ENCODE measurements around the gene MISP3.

Gene MISP3

GRCh38 chr19:14081797-14082674 is 9.4 kb downstream of the MISP3 start:
- peak in 1 of 2 donors; percentile 41 for DNase-seq

GRCh38 chr19:14082675-14082960 is 10.0 kb downstream of the MISP3 start:
- DNase-seq: no peak

- DNase-seq: no peak
These were observed 12.9 kb downstream of the MISP3 start, which contains the start of gene C19orf67 for GRCh38 chr19:14085309-14085995. TSS of gene C19orf67 (minus strand) at chr19:14085783. CDS start at chr19:14085627, 156 bp downstream.

- DNase-seq: no peak
These were observed 13.5 kb downstream of the MISP3 start for GRCh38 chr19:14086098-14086497.

- DNase-seq: no peak
These were observed 16.2 kb downstream of the MISP3 start for GRCh38 chr19:14088634-14089411.

GRCh38 chr19:14089412-14089661 is 16.8 kb downstream of the MISP3 start:
- DNase-seq: no peak

GRCh38 chr19:14089662-14090508 is 17.3 kb downstream of the MISP3 start:
- peak; percentile 37 to 48 for DNase-seq

GRCh38 chr19:14090509-14091080 is 18.0 kb downstream of the MISP3 start, which contains the start of gene SAMD1:
TSS of gene SAMD1 (minus strand) at chr19:14090751.
- peak in 1 of 2 donors; percentile 18 for DNase-seq

GRCh38 chr19:14091081-14091812 is 18.7 kb downstream of the MISP3 start:
- peak; percentile 77 to 94 for DNase-seq

GRCh38 chr19:14091813-14092462 is 19.4 kb downstream of the MISP3 start:
- DNase-seq: no peak

GRCh38 chr19:14093117-14093823 is 20.7 kb downstream of the MISP3 start:
- no peak for DNase-seq

- DNase-seq: no peak
These were observed 22.3 kb downstream of the MISP3 start for GRCh38 chr19:14094854-14095253.

- no peak for DNase-seq
These were observed 23.8 kb downstream of the MISP3 start for GRCh38 chr19:14096272-14096992.

- no peak for DNase-seq
These were observed 25.1 kb downstream of the MISP3 start for GRCh38 chr19:14097532-14098151.

- no peak for DNase-seq
These were observed 28.5 kb downstream of the MISP3 start for GRCh38 chr19:14101003-14101545.

- no peak for DNase-seq
These were observed 29.6 kb downstream of the MISP3 start for GRCh38 chr19:14102102-14102696.

- DNase-seq: no peak
These were observed 30.2 kb downstream of the MISP3 start for GRCh38 chr19:14102756-14103155.

GRCh38 chr19:14103310-14103709 is 30.7 kb downstream of the MISP3 start:
- DNase-seq: no peak
